ENCODE measurements around the gene CDKN2AIPNL. TPM values are rescaled to one million over a fixed set of nuclear protein-coding genes. Genes with fewer than 3 reads are reported as not detected.

CDKN2AIPNL gene, protein sequence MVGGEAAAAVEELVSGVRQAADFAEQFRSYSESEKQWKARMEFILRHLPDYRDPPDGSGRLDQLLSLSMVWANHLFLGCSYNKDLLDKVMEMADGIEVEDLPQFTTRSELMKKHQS
- total RNA-seq = 39.8 and 47.1 TPM in 2 replicates

GRCh38 chr5:134411546-134412266, at the start of gene CDKN2AIPNL:
Gene CDKN2AIPNL, minus strand, starts transcription at chr5:134411881. Its CDS starts 27 bp downstream, at chr5:134411854.

DNA sequence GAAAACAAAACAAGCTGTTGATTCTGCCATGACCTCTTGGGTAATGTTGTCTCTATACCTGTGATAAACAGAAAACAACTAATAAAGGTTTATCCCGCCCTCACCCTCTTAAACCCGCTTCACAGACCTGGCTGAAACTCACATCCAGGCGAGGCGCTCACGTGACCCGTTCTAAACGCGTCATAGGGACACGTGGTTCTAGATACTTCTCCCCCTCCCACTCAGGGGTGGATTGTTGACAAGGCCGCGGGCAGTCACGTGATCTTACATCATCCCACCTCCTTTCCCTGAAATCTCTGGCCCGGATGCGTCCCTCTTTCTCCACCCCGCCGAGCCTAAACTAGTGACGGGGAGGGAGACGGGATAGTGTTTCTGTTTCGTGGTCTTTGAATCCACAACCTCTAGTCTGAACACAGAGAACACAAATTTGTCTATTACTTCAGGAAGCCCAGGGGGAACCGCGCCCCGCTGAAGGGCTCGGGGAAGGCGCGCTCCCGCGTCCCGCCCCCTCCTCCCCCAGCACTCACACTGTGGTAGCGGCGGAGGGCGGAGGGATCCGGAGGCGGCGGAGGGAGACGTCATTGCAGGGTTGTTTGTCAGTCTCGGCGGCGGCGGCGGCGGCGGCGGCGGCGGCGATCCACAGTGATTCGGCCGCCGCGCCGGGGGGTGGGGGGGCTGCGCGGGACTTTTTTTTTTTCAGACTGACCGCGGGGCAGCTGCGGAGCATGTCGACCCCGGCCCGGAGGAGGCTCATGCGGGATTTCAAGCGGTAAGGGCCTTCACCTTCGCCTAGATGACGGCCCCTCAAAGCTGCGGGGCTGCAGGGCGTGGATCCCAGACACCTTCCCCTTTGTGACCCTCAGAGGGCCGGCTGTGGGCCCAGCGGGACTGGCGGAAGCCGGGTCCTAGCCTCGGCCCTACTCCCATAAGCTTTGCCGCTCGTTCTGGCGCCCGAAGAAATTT, 40.5 kb downstream of the CDKN2AIPNL start, which contains the start of gene UBE2B:
UBE2B (plus strand) TSS at position 699 of the 963 bp plus-strand sequence; CDS start at position 726, 27 bp downstream.

Other genes with a start within 250 kb of the CDKN2AIPNL start
- 225 and 277 TPM in 2 replicates for gene SKP1, start 234.9 kb downstream of the CDKN2AIPNL start, total RNA-seq
- 58.6 and 156 TPM in 2 replicates for gene PPP2CA, start 185.8 kb downstream of the CDKN2AIPNL start, total RNA-seq
- 5.8 and 7.1 TPM in 2 replicates for gene CDKL3, start 44.7 kb downstream of the CDKN2AIPNL start, total RNA-seq
- gene UBE2B, start 40.3 kb downstream of the CDKN2AIPNL start, total RNA-seq = 24.8 and 75.1 TPM in 2 replicates
- gene JADE2, start 113.8 kb upstream of the CDKN2AIPNL start, total RNA-seq = 17.5 and 21.6 TPM in 2 replicates
- gene SAR1B, start 220.9 kb upstream of the CDKN2AIPNL start, total RNA-seq = 25.3 and 39.0 TPM in 2 replicates
- gene SEC24A, start 236.9 kb upstream of the CDKN2AIPNL start, total RNA-seq = 24.4 and 28.6 TPM in 2 replicates

All from epithelial cell of alveolus of lung (primary cell).